HG03342 (cell line): ENCODE measurements around the gene RNASE8.
"Not testable (repeated sequence)": the region's sequence is repeated elsewhere in the genome, so short reads cannot be mapped to it uniquely, and the experiment has no call there.

ENCODE experiments used
- ATAC-seq: cut with Tn5 transposase; IDR thresholded peaks from one replicate; pipeline ENCODE4 v1.9.1; 2021; ENCODE audit warnings: mild to moderate bottlenecking, moderate library complexity; ENCODE audit not compliant: unreplicated experiment

Gene RNASE8, protein sequence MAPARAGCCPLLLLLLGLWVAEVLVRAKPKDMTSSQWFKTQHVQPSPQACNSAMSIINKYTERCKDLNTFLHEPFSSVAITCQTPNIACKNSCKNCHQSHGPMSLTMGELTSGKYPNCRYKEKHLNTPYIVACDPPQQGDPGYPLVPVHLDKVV

DNA sequence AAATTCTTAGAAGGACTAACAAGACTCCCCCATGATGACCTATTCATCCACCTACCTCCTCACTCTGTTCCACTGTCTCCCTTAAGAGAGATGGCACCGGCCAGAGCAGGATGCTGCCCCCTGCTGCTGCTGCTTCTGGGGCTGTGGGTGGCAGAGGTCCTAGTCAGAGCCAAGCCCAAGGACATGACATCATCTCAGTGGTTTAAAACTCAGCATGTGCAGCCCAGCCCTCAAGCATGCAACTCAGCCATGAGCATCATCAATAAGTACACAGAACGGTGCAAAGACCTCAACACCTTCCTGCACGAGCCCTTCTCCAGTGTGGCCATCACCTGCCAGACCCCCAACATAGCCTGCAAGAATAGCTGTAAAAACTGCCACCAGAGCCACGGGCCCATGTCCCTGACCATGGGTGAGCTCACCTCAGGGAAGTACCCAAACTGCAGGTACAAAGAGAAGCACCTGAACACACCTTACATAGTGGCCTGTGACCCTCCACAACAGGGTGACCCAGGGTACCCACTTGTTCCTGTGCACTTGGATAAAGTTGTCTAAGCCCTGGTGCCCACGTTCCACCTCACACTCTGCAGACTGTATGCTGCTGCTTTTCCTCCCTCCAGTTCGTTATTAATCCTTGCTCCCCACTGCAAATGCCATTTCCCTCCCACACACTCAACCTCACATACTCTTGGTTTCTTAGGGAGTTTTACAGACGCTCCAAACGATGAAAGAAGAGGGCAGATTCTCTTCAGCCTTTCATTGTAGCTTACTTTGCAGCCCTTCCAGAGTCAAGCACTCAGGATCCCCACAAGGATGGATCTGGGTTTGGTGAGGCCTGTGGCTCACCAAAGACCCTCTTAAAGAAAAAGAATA is at the start of gene RNASE8:
RNASE8 (plus strand) TSS at position 20 of the 873 bp plus-strand sequence; CDS start at position 91, 71 bp downstream.
- ATAC-seq: no peak

DNA sequence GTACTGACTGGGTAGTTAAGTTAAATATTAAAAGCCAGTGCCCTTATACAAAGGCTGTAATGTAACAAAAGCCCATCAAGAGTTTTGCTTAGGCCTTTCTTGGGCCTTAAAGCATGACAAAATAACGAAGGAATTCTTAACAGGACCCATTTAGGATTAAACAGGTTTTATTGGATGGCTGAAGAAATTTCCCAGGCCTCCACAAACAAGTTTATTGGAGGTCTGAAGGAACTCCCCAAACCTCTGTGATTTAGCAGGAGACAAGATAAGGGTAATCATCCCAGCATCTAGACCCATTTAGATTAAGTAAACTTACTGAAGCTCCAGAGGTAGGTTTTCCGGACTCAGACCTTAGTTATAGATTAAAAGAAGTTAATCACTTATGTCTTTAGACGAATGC is 47.9 kb upstream of the RNASE8 start:
- ATAC-seq: not testable (repeated sequence)

GRCh38 chr14:21011136-21011535 is 46.5 kb upstream of the RNASE8 start:
- no peak for ATAC-seq

DNA sequence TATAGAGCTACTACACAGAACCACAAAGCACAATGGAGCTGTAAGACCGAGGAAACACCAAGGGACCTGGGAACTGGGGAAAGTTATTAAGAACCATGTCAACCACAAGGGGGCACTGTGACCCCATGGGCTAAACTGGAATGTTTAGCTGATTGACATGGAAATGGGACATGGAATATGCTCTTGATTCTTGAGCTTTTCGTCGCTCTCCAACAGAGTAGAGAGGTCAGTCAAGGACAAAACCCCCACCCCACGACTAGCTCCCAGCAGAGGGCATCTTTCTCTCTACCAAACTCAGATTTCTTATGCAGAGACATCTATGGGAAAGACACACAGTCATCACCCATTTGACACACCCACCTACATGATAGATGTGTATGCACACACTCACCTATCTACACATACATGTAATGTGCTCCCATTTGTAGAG is 42.8 kb upstream of the RNASE8 start:
- ATAC-seq: no peak

DNA sequence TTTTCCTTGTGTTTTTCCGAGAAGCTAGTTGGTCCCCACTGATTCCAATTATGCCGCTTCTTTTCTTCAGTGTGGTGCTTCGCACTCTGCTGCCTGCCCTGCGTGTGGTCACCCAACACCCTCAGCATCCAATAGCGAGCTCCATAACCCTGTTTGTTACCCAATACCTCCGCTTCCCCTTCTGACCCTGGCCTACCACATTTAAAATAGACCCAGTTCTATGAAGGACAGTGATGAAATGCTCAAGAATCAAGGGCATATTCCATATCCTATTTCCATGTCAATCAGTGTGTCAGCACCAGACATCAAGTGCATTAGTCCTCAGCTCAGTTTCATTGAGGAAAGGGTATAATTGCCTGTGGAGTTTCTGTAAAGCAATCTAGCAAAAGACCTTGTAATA is 42.3 kb upstream of the RNASE8 start:
- no peak for ATAC-seq

DNA sequence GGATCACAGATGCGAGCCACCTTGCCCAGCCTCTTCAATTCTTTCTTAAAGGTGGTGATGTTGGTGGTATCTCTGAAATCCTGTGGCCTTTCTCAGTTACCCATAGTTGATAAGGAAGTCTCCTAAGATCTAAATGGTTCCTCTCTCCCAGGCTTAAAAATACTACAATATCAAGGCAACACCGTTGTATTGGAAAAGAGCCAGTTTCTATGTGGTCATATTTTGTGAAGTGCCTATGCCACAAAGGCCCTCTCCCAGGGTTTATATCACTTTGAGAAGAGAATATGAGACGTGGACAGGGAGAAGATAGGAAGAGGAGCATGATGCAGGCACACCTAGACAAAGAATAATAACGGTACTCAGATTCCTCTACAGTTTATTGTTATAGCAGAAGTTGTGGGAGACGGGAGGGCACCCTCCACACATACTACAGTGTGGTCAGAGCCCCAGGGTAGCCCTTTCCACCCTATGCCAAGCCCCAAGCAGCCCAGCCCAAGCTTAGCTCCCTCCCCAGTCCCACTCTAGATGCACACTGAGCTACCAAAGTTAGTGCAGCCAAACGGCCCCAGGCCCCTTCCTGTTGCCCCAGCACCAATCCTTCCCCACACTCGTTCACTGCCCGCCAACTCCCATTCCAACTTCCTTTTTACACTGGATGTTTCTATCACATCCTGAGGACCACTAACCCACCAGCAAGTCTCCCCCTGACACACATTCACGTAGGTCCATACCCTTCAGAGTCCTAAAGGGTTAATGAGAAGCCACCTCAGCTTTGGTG is 41.0 kb upstream of the RNASE8 start:
- ATAC-seq: no peak

DNA sequence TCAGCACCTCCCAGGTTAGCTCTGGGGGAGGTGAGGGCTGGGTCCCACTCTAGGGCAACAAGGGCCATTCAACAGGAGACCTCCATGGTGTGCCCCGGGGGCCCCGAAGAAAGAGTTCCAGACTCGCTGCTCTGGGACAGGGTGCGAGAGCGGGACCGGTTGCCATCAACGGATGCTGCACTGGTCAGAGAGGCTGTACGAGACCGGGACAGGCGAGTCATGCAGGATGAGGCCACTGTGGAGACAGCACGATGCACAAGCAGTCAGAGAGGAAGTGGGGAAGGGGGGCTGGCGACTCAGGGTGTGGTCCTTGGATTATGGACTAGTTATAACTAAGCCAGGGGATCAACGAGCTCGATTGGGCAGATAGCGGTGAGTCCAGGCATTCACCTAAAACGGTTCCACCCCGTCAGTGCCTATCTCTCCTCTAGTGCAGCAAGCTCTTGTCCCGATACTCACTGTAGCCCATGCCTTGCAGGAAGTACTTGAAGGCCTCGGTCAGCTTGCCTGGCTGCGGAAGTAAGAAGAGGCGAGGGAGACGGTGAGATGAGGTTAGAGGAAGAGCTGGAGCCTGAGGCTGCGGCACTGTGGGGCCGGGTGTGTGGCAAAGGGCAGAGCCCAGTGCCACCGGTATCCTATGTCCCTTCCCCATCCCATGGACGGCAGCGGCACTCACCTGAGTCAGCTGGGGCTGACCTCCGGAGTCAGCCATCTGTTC is 39.9 kb upstream of the RNASE8 start:
- no peak for ATAC-seq

GRCh38 chr14:21018286-21018685 is 39.3 kb upstream of the RNASE8 start:
- no peak for ATAC-seq

- ATAC-seq: no peak
These were observed 38.8 kb upstream of the RNASE8 start for GRCh38 chr14:21018781-21019180.

GRCh38 chr14:21019366-21019765 is 38.3 kb upstream of the RNASE8 start:
- no peak for ATAC-seq

DNA sequence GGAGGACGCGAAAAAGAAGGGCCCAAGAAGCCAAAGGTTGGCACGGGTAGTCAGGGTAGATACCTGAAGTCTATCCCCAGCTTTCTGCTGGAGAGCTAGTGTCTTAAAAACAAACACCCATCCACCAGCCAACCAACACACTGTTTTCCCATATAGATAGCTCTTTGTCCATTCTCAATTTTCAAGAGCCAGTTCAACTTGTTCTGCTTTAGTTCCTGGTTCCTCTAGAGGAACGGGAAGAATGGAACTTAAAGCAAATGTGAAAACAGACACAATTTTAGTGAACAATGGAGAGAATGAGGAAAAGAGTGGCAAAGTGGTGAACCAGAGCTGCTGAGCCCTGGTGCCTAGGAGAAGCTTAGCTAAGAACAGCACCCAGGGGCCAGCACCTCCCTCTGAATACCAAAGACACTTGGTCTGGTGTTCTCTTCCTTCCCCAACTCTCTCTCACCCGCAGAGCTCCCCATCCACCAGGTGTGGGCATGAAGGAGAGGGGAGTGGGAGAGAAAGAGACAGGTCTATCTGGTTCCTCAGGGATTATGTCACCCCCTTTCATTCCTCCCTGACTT is 36.6 kb upstream of the RNASE8 start:
- ATAC-seq: no peak

GRCh38 chr14:21022686-21023085 is 34.9 kb upstream of the RNASE8 start:
- ATAC-seq: no peak

DNA sequence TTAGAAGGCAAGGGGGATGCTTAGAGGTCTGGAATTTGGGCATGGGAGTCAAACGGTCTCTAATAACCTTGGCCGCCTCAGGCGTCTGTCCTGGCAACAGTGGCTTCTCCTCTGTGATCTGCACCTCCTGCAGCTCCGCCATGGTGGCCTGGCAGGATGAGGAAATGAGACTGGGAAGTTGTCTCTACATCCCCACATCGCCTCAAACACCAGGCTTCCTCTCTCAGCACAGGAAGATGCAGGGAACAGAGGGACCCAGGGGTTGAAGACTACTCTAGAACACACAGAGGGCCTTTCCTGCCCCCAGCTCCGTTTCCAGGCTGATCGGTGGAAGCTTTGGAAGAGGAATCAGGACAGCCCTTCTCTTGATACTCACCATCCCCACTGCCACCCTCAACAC is 34.4 kb upstream of the RNASE8 start:
- ATAC-seq: no peak

DNA sequence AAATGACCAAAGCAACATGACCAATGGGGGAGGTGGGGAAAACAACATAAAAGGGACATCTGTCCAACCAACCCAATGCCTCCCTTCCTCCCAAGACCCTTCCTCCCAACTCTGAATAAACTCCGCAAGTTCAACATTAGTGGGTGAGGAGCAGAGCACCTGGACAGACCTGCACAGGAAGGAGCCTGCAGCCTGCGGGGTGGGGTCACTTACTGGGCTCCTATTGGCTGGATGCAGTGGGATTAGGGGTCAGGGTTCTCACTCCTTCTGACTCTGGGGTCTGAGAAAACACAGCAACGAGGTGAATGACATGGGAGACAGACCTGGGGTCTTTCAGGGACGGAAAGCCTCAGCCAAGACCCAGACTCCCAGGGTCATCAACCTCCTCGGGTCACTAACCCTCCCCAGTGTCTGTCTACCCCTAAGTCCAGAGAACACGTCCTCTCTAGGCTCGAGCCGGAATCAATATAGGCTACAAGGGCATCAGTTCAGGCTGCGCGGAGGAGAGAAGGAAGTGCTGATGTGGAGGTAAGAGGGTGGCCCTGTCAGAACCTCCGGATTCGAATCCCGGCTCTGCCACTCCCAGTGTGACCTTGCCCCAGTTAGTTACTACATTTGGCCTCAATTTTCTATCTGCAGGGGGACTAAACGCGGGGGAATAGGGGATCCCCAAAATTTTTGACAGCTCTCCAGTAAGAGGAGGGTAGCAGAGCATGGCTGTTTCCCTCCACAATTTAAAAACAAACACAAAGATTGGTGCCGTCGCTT is 33.6 kb upstream of the RNASE8 start:
- ATAC-seq: no peak

- ATAC-seq: no peak
These were observed 32.8 kb upstream of the RNASE8 start, which contains the start of gene NDRG2 for GRCh38 chr14:21024585-21025370. Gene NDRG2 (minus strand): TSS chr14:21025061. CDS start chr14:21023315, 1,746 bp downstream.

- no peak for ATAC-seq
These were observed 32.0 kb upstream of the RNASE8 start for GRCh38 chr14:21025371-21026273.

- ATAC-seq: no peak
These were observed 31.2 kb upstream of the RNASE8 start for GRCh38 chr14:21026274-21026987.
